ENCODE measurements around the gene GPR158. TPM values are rescaled to one million over a fixed set of nuclear protein-coding genes. Genes with fewer than 3 reads are reported as not detected.
"Not testable (repeated sequence)": the region's sequence is repeated elsewhere in the genome, so short reads cannot be mapped to it uniquely, and the experiment has no call there.

GPR158 gene
- total RNA-seq, 1 experiment from 2014 or later, result 0.24 TPM

DNA sequence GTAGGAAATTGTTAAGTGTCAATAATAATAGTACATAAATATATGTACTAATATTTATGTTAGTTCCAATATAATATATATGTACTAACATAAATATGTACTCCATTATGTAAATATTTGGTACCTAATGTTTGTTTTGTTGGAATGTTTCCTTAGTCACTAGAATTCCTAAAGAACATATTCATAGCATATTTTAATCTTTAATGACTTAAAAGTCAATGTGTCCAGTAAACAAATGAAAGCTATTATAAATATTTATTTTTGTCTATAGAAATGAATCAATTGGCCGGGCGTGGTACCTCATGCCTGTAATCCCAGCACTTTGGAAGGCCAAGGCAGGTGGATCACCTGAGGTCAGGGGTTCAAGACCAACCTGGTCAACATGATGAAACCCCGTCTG lies 153.6 kb downstream of the GPR158 start:
- no CpG with 5 or more reads among the region's 3 CpGs for WGBS (ENCODE audit: extremely low coverage, insufficient read length, low lambda C conversion rate)
- Histone ChIP-seq H3T11ph (ENCODE audit: low read length) (no peak overlapping the region), H3K18ac (ENCODE audit: insufficient read length, low read depth, low read length) (no peak overlapping the region), H4K91ac (ENCODE audit: insufficient read length, low read depth, low read length) (no peak overlapping the region), H3K9me3 (ENCODE audit: control insufficient read depth, low read depth, low read length) (no peaks in the 10 kb centered on the region), H2BK20ac (ENCODE audit: low read depth, low read length, poor library complexity, severe bottlenecking) (no peak overlapping the region), H3K27me3 (ENCODE audit: insufficient read depth, low read length) (no peaks in the 10 kb centered on the region), H2BK12ac (ENCODE audit: insufficient read length, low read depth, low read length) (no peak overlapping the region), H3K14ac (ENCODE audit: insufficient read depth, low read length) (no peak overlapping the region), H3K4me2 (ENCODE audit: insufficient read depth, insufficient read length, low read length) (no peak overlapping the region), H3K23ac (ENCODE audit: insufficient read length, low read depth, low read length) (no peak overlapping the region), H2BK120ac (ENCODE audit: low read depth, low read length, poor library complexity, severe bottlenecking) (no peak overlapping the region), H2BK5ac (ENCODE audit: insufficient read length, low read length) (no peak overlapping the region), H2AK5ac (ENCODE audit: insufficient read length, low read length) (no peak overlapping the region), H4K20me1 (ENCODE audit: control insufficient read depth, insufficient read depth, insufficient read length) (no peaks in the 10 kb centered on the region), H3K27ac (ENCODE audit: insufficient read length, low read depth, low read length) (no peak overlapping the region), H3K4ac (ENCODE audit: low read depth, low read length) (no peak overlapping the region), H3K9ac (ENCODE audit: extremely low read depth, insufficient read length, low read length) (no peak overlapping the region), H3K23me2 (ENCODE audit: insufficient read length, low read depth, low read length, poor library complexity, severe bottlenecking) (no peaks in the 10 kb centered on the region), H2BK15ac (ENCODE audit: low read depth, low read length) (no peak overlapping the region), H3K56ac (ENCODE audit: insufficient read length, low read depth, low read length) (no peak overlapping the region), H3K79me1 (ENCODE audit: insufficient read depth, low read depth, low read length, poor library complexity, severe bottlenecking) (no peaks in the 10 kb centered on the region), H2AFZ (ENCODE audit: low read length) (no peak overlapping the region), H3K4me1 (ENCODE audit: insufficient read depth, low read length) (no peaks in the 10 kb centered on the region), H4K8ac (replicated peaks; ENCODE audit: insufficient read length, low read depth, low read length) (no peak overlapping the region), H4K5ac (ENCODE audit: insufficient read length, low read depth, low read length) (no peak overlapping the region), H3K79me2 (ENCODE audit: insufficient read depth, low read length) (no peaks in the 10 kb centered on the region)
- TF ChIP-seq, protein P1, sequence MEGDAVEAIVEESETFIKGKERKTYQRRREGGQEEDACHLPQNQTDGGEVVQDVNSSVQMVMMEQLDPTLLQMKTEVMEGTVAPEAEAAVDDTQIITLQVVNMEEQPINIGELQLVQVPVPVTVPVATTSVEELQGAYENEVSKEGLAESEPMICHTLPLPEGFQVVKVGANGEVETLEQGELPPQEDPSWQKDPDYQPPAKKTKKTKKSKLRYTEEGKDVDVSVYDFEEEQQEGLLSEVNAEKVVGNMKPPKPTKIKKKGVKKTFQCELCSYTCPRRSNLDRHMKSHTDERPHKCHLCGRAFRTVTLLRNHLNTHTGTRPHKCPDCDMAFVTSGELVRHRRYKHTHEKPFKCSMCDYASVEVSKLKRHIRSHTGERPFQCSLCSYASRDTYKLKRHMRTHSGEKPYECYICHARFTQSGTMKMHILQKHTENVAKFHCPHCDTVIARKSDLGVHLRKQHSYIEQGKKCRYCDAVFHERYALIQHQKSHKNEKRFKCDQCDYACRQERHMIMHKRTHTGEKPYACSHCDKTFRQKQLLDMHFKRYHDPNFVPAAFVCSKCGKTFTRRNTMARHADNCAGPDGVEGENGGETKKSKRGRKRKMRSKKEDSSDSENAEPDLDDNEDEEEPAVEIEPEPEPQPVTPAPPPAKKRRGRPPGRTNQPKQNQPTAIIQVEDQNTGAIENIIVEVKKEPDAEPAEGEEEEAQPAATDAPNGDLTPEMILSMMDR (conservative IDR thresholded peaks at IDR 0.05), result no peak
- Mint-ChIP-seq H3K36me3 (ENCODE audit: insufficient read depth in 1 of 3, low read depth in 3 of 3) (no peaks in the 10 kb centered on the region), H3K27me3 (ENCODE audit: low read depth) (no peaks in the 10 kb centered on the region), H3K4me1 (0 out of 4 replicates have a peak, but pooled peaks cover 0 to 11% of the 10 kb centered on the region in 2 experiments), H3K4me3 (no peak overlapping the region), H3K27ac (no peak overlapping the region), H3K9me3 (peaks cover 0 to 4% of the 10 kb centered on the region in 2 experiments; a peak in 1 of 5 replicates)
- no peak for DNase-seq

DNA sequence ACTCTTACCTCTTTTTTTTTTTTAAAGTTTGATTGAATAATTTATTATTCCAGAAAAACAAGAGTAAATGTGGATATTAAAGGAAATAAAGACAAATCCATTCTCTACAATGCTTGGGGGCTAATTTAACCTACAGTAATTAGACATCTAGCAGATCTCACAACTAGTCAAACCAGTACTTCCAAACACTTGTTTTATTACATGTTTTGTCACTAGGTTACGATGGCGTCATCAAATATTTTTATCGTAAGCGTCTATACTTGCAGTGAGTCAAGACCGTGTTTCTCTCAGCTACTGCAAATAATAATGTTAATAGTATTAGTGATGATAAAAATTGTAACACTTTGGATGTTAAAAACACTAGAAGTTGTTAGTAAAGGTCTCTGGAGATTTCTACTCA lies 154.8 kb downstream of the GPR158 start:
- H3K4me3 Mint-ChIP-seq; H3K79me1 ChIP-seq (ENCODE audit: insufficient read depth, low read depth, low read length, poor library complexity, severe bottlenecking); H3K4me2 ChIP-seq (ENCODE audit: insufficient read depth, insufficient read length, low read length); H3T11ph ChIP-seq (ENCODE audit: low read length); H3K56ac ChIP-seq (ENCODE audit: insufficient read length, low read depth, low read length); H3K9me3 Mint-ChIP-seq; H3K9me3 ChIP-seq (ENCODE audit: control insufficient read depth, low read depth, low read length); H4K5ac ChIP-seq (ENCODE audit: insufficient read length, low read depth, low read length); H4K91ac ChIP-seq (ENCODE audit: insufficient read length, low read depth, low read length); H3K23me2 ChIP-seq (ENCODE audit: insufficient read length, low read depth, low read length, poor library complexity, severe bottlenecking); H3K9ac ChIP-seq (ENCODE audit: extremely low read depth, insufficient read length, low read length); H3K4ac ChIP-seq (ENCODE audit: low read depth, low read length); H2BK12ac ChIP-seq (ENCODE audit: insufficient read length, low read depth, low read length); H3K14ac ChIP-seq (ENCODE audit: insufficient read depth, low read length); H3K79me2 ChIP-seq (ENCODE audit: insufficient read depth, low read length); H3K18ac ChIP-seq (ENCODE audit: insufficient read length, low read depth, low read length); H2BK5ac ChIP-seq (ENCODE audit: insufficient read length, low read length); H2BK20ac ChIP-seq (ENCODE audit: low read depth, low read length, poor library complexity, severe bottlenecking); H3K27me3 Mint-ChIP-seq (ENCODE audit: low read depth); H3K27ac ChIP-seq (ENCODE audit: insufficient read length, low read depth, low read length); H2AK5ac ChIP-seq (ENCODE audit: insufficient read length, low read length); H2BK120ac ChIP-seq (ENCODE audit: low read depth, low read length, poor library complexity, severe bottlenecking); H4K8ac ChIP-seq (replicated peaks; ENCODE audit: insufficient read length, low read depth, low read length); H2AFZ ChIP-seq (ENCODE audit: low read length); H3K27me3 ChIP-seq (ENCODE audit: insufficient read depth, low read length); DNase-seq; H3K23ac ChIP-seq (ENCODE audit: insufficient read length, low read depth, low read length); H4K20me1 ChIP-seq (ENCODE audit: control insufficient read depth, insufficient read depth, insufficient read length); H3K27ac Mint-ChIP-seq; H3K4me1 ChIP-seq (ENCODE audit: insufficient read depth, low read length); H2BK15ac ChIP-seq (ENCODE audit: low read depth, low read length); H3K36me3 Mint-ChIP-seq (ENCODE audit: insufficient read depth in 1 of 3, low read depth in 3 of 3): not testable (repeated sequence)
- no CpG with 5 or more reads among the region's 5 CpGs for WGBS (ENCODE audit: extremely low coverage, insufficient read length, low lambda C conversion rate)
- H3K4me1 Mint-ChIP-seq, result 0 out of 4 replicates have a peak, but pooled peaks cover 0 to 11% of the 10 kb centered on the region in 2 experiments
